IMR-90 (cell line): Measurements from ENCODE around the gene SLC10A6. TPM values are rescaled to one million over a fixed set of nuclear protein-coding genes. Genes with fewer than 3 reads are reported as not detected.
A peak's percentile ranks its signal among the peaks of the same experiment; 100 is the strongest.

Source experiments
- ATAC-seq: fragments of 200-7000 bp; cut with Tn5 transposase; 2 replicates; pipeline ENCODE4 v1.9.1; 2020; ENCODE audit warnings: low read depth, mild to moderate bottlenecking, moderate library complexity
- BruUV-seq: library from RNA; stranded (reverse); fragments of 400-500 nt; replicated peaks from 2 replicates; lab custom pipeline; 2021; lab: Mats Ljungman, UMichigan
- CTCF ChIA-PET: fragments of 300-600 bp; formaldehyde crosslinking; extraction: SDS; loops from one replicate; lab custom pipeline; 2021; ENCODE audit warnings: antibody characterized with exemption; lab: Yijun Ruan, JAX
- POLR2A ChIA-PET: fragments of 300-600 bp; sonication (Branson Sonifier 250); formaldehyde crosslinking; loops from one replicate; lab custom pipeline; 2022; ENCODE audit warnings: antibody characterized with exemption; ENCODE audit not compliant: unreplicated experiment; lab: Charles Lee
- DNase-seq: peaks from one replicate; pipeline ENCODE4 v3.0.0; 2013
- H2AFZ ChIP-seq: replicated peaks from 2 replicates; pipeline ENCODE3; 2013; ENCODE audit warnings: low read length, mild to moderate bottlenecking; ENCODE audit not compliant: poor library complexity
- H2AK5ac ChIP-seq: 2 replicates; pipeline ENCODE4 v1.6.1; 2013; ENCODE audit warnings: low read depth, low read length, inconsistent platforms
- H2AK9ac ChIP-seq: replicated peaks from 2 replicates; pipeline ENCODE3; 2013; ENCODE audit warnings: mild to moderate bottlenecking, low read depth, low read length, moderate library complexity; ENCODE audit not compliant: poor library complexity
- H2BK120ac ChIP-seq: 2 replicates; pipeline ENCODE4 v1.6.1; 2013; ENCODE audit warnings: low read depth, low read length, inconsistent platforms
- H2BK15ac ChIP-seq: 3 replicates; pipeline ENCODE4 v1.6.1; 2013; ENCODE audit warnings: low read depth, low read length, inconsistent platforms
- H2BK20ac ChIP-seq: 2 replicates; pipeline ENCODE4 v1.6.1; 2013; ENCODE audit warnings: low read depth, mild to moderate bottlenecking, inconsistent platforms, low read length, moderate library complexity
- H2BK5ac ChIP-seq: 2 replicates; pipeline ENCODE4 v1.6.1; 2013; ENCODE audit warnings: mild to moderate bottlenecking, low read depth, low read length, inconsistent platforms; ENCODE audit not compliant: poor library complexity, severe bottlenecking
- H3K14ac ChIP-seq: replicated peaks from 2 replicates; pipeline ENCODE4 v1.6.1; 2013; ENCODE audit warnings: low read depth, low read length, inconsistent platforms
- H3K18ac ChIP-seq: 2 replicates; pipeline ENCODE4 v1.6.1; 2013; ENCODE audit warnings: low read depth, low read length, control low read depth
- H3K23ac ChIP-seq: 2 replicates; pipeline ENCODE4 v1.6.1; 2013; ENCODE audit warnings: low read depth, low read length, inconsistent platforms
- H3K27ac ChIP-seq: 2 replicates; pipeline ENCODE4 v1.5.1; 2013; ENCODE audit warnings: mild to moderate bottlenecking, control low read depth, low read length; ENCODE audit not compliant: insufficient read depth
- H3K27me3 ChIP-seq: 2 replicates; pipeline ENCODE4 v1.6.1; 2013; ENCODE audit warnings: low read length; ENCODE audit not compliant: control insufficient read depth, insufficient read depth
- H3K36me3 ChIP-seq: 2 replicates; pipeline ENCODE4 v1.6.1; 2013; ENCODE audit warnings: low read length, mixed read lengths; ENCODE audit not compliant: control insufficient read depth, insufficient read depth
- H3K4ac ChIP-seq: 2 replicates; pipeline ENCODE4 v1.6.1; 2013; ENCODE audit warnings: low read depth, low read length, inconsistent platforms
- H3K4me1 ChIP-seq: 2 replicates; pipeline ENCODE4 v1.6.1; 2013; ENCODE audit warnings: low read length, mixed read lengths; ENCODE audit not compliant: control insufficient read depth, insufficient read depth
- H3K4me2 ChIP-seq: 2 replicates; pipeline ENCODE4 v1.6.1; 2013; ENCODE audit warnings: low read depth, mild to moderate bottlenecking, control low read depth, low read length, moderate library complexity
- H3K4me3 ChIP-seq: 2 replicates; pipeline ENCODE4 v1.5.1; 2013; ENCODE audit warnings: low read depth, mild to moderate bottlenecking, control low read depth, low read length, moderate library complexity; ENCODE audit not compliant: insufficient read depth
- H3K56ac ChIP-seq: 2 replicates; pipeline ENCODE4 v1.6.1; 2013; ENCODE audit warnings: low read length, inconsistent platforms; ENCODE audit not compliant: insufficient read depth; ENCODE audit errors: extremely low read depth
- H3K79me1 ChIP-seq, 2 experiments: 2 replicates each; pipeline ENCODE4 v1.6.1; 2013; ENCODE audit warnings: low read length in 2 of 2, inconsistent platforms in 1 of 2, low read depth in 1 of 2
- H3K9ac ChIP-seq: 2 replicates; pipeline ENCODE4 v1.6.1; 2013; ENCODE audit warnings: low read depth, low read length, control low read depth
- H3K9me1 ChIP-seq: 2 replicates; pipeline ENCODE4 v1.6.1; 2013; ENCODE audit warnings: low read length, inconsistent platforms; ENCODE audit not compliant: insufficient read depth
- H3K9me3 ChIP-seq: 2 replicates; pipeline ENCODE4 v1.6.1; 2013; ENCODE audit warnings: low read length; ENCODE audit not compliant: control insufficient read depth, insufficient read depth
- H4K20me1 ChIP-seq: 2 replicates; pipeline ENCODE4 v1.6.1; 2013; ENCODE audit warnings: low read length, inconsistent platforms; ENCODE audit not compliant: insufficient read depth
- H4K5ac ChIP-seq: 2 replicates; pipeline ENCODE4 v1.6.1; 2013; ENCODE audit warnings: mild to moderate bottlenecking, low read depth, low read length, control low read depth
- H4K8ac ChIP-seq, 2 experiments: 2 replicates each; pipeline ENCODE4 v1.6.1; 2013; ENCODE audit warnings: low read depth in 2 of 2, low read length in 2 of 2, control low read depth in 1 of 2, inconsistent platforms in 1 of 2
- H4K91ac ChIP-seq: 2 replicates; pipeline ENCODE4 v1.6.1; 2013; ENCODE audit warnings: low read depth, low read length, inconsistent platforms; ENCODE audit not compliant: insufficient read depth
- BHLHE40 ChIP-seq: fragments of 150-350 bp; IDR thresholded peaks from 2 replicates; pipeline ENCODE4 v1.6.1; 2016; ENCODE audit warnings: mild to moderate bottlenecking, low read depth, low read length
- MAFK ChIP-seq: IDR thresholded peaks from 2 replicates; pipeline ENCODE4 v1.6.1; 2012; ENCODE audit warnings: low read depth, low read length, improper control_type of control experiment
- MAZ ChIP-seq: IDR thresholded peaks from 2 replicates; pipeline ENCODE4 v1.6.1; 2012; ENCODE audit warnings: low read depth, mild to moderate bottlenecking, low read length, improper control_type of control experiment, moderate library complexity, borderline replicate concordance
- NFE2L2 ChIP-seq: fragments of 150-350 bp; IDR thresholded peaks from 2 replicates; pipeline ENCODE4 v1.6.1; 2016; ENCODE audit warnings: low read depth, mild to moderate bottlenecking, low read length
- SMC3 ChIP-seq: fragments of 150-350 bp; IDR thresholded peaks from 2 replicates; pipeline ENCODE4 v1.6.1; 2016; ENCODE audit warnings: low read depth, mild to moderate bottlenecking, antibody characterized with exemption, low read length, moderate library complexity
- WGBS, 2 experiments: methylation state at CpG; one replicate each; pipeline versions ENCODE4 v1.1.5 to v1.1.7; 2013; ENCODE audit warnings: missing lambda C conversion rate in 2 of 2; ENCODE audit not compliant: insufficient read length in 1 of 2; ENCODE audit errors: extremely low coverage in 2 of 2; 5-methylcytosine and 5-hydroxymethylcytosine counted together
- dilution Hi-C: fragments of 300-500 bp; cut with HindIII; formaldehyde crosslinking; loops from one replicate; pipeline ENCODE4 v1.14.3; 2018; ENCODE audit warnings: low sequenced_read_pairs; ENCODE audit not compliant: unreplicated experiment
- in situ Hi-C: fragments of 300-500 bp; cut with MboI; formaldehyde crosslinking; loops from 3 replicates; pipeline ENCODE4 v1.14.3; 2019; ENCODE audit warnings: low sequenced_read_pairs, inconsistent platforms, mixed read lengths
- intact Hi-C: fragments of 100-400 bp; cut with micrococcal nuclease; formaldehyde crosslinking; loops from 2 replicates; pipeline ENCODE4 v1.10.0; 2022
- polyA plus RNA-seq, 3 experiments: library from polyadenylated mRNA; depleted of rRNA; stranded (reverse); fragments of >200 nt; gene quantifications; 2 replicates each; pipeline ENCODE4 v1.2.3, GENCODE V29; 2012; ENCODE audit warnings: low replicate concordance in 1 of 3
- total RNA-seq: library from RNA; depleted of rRNA; stranded (reverse); fragments of >200 nt; gene quantifications from 2 replicates; pipeline ENCODE4 v1.2.3, GENCODE V29; 2012

SLC10A6 gene
- total and polyA plus RNA-seq, 2 of the 4 experiments (the other 2 are of a cell fraction): not detected

DNA sequence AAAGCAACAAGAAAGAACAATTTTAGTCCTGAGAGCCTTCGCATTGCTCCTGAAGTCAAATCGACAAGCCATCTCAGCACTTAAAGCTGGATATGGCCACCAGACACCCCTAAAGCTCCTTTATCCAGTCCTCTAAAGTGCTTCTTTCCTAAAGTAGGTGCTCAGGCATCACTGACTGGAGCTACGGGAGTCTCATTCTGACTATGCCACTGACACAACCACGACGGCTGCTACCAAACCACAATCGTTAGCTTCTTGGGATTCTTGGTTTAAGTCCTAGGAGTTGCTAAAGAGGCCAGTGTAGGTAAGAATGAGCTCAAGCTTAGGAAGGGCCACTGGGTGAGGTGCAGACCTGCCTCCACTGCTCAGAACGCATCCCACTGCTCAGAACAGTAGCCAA lies 1.0 kb downstream of the SLC10A6 start:
- intact Hi-C loops (no loop called here), dilution Hi-C loops (no loop called here)

More for the DNA sequence above, 1.0 kb downstream of the SLC10A6 start:
- no peak for DNase-seq
- H4K20me1 ChIP-seq: no peaks in the 10 kb centered on the region
- H2BK120ac ChIP-seq: peak overlapping the region; percentile 60; the same call in 1 of the 2 replicates
- H3K4me1 ChIP-seq: no peaks in the 10 kb centered on the region
- H3K9ac ChIP-seq: no peak overlapping the region
- H3K4me3 ChIP-seq: no peak overlapping the region
- no peak overlapping the region for H4K8ac ChIP-seq
- peak overlapping the region; percentile 77; the same call in 1 of the 2 replicates for H3K23ac ChIP-seq
- no peaks in the 10 kb centered on the region for H3K27me3 ChIP-seq
- no peak overlapping the region for H4K91ac ChIP-seq
- no peak for TF ChIP-seq SMC3
- no peak for TF ChIP-seq NFE2L2
- no peak for TF ChIP-seq MAZ
- no peak for TF ChIP-seq BHLHE40
- TF ChIP-seq MAFK: no peak
- H3K27ac ChIP-seq: no peak overlapping the region
- H3K4me2 ChIP-seq: no peak overlapping the region
- peak overlapping the region; percentile 43; the same call in 1 of the 2 replicates for H2AK5ac ChIP-seq
- H3K9me3 ChIP-seq: no peaks in the 10 kb centered on the region
- peak overlapping the region; percentile 48; the same call in 1 of the 3 replicates for H2BK15ac ChIP-seq
- H2BK5ac ChIP-seq: no peak overlapping the region
- H3K9me1 ChIP-seq: 0 out of 2 replicates have a peak, but pooled peaks cover 2% of the 10 kb centered on the region
- 0 out of 2 replicates have a peak overlapping the region, but pooled peaks have one; percentile 25 for H2BK20ac ChIP-seq
- H3K18ac ChIP-seq: no peak overlapping the region
- peak overlapping the region; percentile 33 for H2AFZ ChIP-seq
- H3K79me1 ChIP-seq: no peaks in the 10 kb centered on the region
- ATAC-seq: no peak
- no peak overlapping the region for H2AK9ac ChIP-seq
- no peaks in the 10 kb centered on the region for H3K36me3 ChIP-seq
- peak overlapping the region; percentile 35; the same call in 1 of the 2 replicates for H3K14ac ChIP-seq
- H3K4ac ChIP-seq: peak overlapping the region; percentile 38; the same call in 1 of the 2 replicates
- in situ Hi-C loops: no loop called here
- no peak overlapping the region for H4K5ac ChIP-seq
- WGBS, 2 experiments: 83% methylated on average over 2 of the region's 7 CpGs; no CpG with 5 or more reads in 1 of the 2 experiments
- ChIA-PET CTCF (interaction anchor here (0.6 kb wide), 1 partner anchor 317 kb away, joined by 3 read pairs; no protein-coding TSS in a partner anchor), POLR2A (no interaction called here)
- no peak overlapping the region for H3K56ac ChIP-seq
- no TSS peak for BruUV-seq
